Uterus (tissue), 2 donors: ENCODE data around the gene WNT7A.

Experiments
- POLR2A ChIP-seq, 2 donors: fragments of 450-650 bp; IDR thresholded peaks; one replicate each; pipeline ENCODE4 v1.6.1; 2016; ENCODE audit warnings: antibody characterized with exemption in 2 of 2, mild to moderate bottlenecking in 1 of 2, moderate library complexity in 1 of 2
- TF ChIP-seq, protein P1 (sequence below), 4 experiments: fragments of 200-600 bp in 2 of 4; fragments of 450-650 bp in 2 of 4; sonication (generic) in 2 of 4; IDR thresholded peaks; one replicate each; pipeline ENCODE4 v1.5.1; 2016 to 2019; ENCODE audit warnings: antibody characterized with exemption in 4 of 4, mild to moderate bottlenecking in 2 of 4, moderate library complexity in 1 of 4

DNA sequence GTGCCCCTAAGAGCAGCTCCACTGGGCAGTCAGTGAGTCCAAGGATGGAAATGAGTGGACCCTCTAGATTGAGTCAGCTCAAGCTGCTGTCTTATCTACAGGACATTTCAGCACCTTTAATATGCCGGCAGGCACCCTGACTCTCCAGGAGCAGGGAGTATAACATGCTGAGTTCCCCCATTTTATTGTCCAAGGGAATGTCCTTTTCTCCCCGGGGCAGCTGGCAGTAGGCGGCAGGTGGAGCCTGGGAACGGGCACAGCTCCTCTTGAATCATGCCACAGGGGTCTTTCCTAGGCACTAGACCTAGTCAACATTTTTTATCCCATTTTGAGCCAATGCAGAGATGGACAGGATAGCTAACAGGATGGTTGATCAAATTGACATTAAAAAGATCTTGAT, 14.8 kb downstream of the WNT7A start:
- no peak for TF ChIP-seq POLR2A (IDR thresholded peaks at IDR 0.05)
- TF ChIP-seq, protein P1, sequence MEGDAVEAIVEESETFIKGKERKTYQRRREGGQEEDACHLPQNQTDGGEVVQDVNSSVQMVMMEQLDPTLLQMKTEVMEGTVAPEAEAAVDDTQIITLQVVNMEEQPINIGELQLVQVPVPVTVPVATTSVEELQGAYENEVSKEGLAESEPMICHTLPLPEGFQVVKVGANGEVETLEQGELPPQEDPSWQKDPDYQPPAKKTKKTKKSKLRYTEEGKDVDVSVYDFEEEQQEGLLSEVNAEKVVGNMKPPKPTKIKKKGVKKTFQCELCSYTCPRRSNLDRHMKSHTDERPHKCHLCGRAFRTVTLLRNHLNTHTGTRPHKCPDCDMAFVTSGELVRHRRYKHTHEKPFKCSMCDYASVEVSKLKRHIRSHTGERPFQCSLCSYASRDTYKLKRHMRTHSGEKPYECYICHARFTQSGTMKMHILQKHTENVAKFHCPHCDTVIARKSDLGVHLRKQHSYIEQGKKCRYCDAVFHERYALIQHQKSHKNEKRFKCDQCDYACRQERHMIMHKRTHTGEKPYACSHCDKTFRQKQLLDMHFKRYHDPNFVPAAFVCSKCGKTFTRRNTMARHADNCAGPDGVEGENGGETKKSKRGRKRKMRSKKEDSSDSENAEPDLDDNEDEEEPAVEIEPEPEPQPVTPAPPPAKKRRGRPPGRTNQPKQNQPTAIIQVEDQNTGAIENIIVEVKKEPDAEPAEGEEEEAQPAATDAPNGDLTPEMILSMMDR (IDR thresholded peaks at IDR 0.05): no peak
